RWPE2 (cell line): ENCODE measurements around the gene PRMT6.
"Not testable (repeated sequence)": the region's sequence is repeated elsewhere in the genome, so short reads cannot be mapped to it uniquely, and the experiment has no call there.

Experiments
- ATAC-seq: fragments of 200-7000 bp; cut with Tn5 transposase; 3 replicates; pipeline ENCODE4 v1.9.1; 2021; ENCODE audit warnings: low read depth
- DNase-seq: peaks from one replicate; pipeline ENCODE4 v3.0.0-alpha.2; 2020; ENCODE audit warnings: low spot score
- H3K27ac ChIP-seq: fragments of 450-650 bp; 2 replicates; pipeline ENCODE4 v1.5.1; 2017; ENCODE audit warnings: mild to moderate bottlenecking; ENCODE audit not compliant: poor library complexity, severe bottlenecking
- H3K27me3 ChIP-seq: fragments of 250-450 bp; sonication (Bioruptor Pico); 2 replicates; pipeline ENCODE4 v1.5.1; 2021; ENCODE audit warnings: mild to moderate bottlenecking, moderate library complexity; ENCODE audit not compliant: insufficient read depth, poor library complexity, severe bottlenecking
- H3K36me3 ChIP-seq: fragments of 250-450 bp; sonication (Bioruptor Pico); 2 replicates; pipeline ENCODE4 v1.5.1; 2020; ENCODE audit warnings: low read depth, mild to moderate bottlenecking, moderate library complexity
- H3K4me1 ChIP-seq: fragments of 250-450 bp; sonication (Bioruptor Pico); 2 replicates; pipeline ENCODE4 v1.5.1; 2021; ENCODE audit warnings: mild to moderate bottlenecking, moderate library complexity; ENCODE audit not compliant: insufficient read depth, poor library complexity, severe bottlenecking
- H3K4me3 ChIP-seq: fragments of 250-450 bp; sonication (Bioruptor Pico); 2 replicates; pipeline ENCODE4 v1.5.1; 2021; ENCODE audit warnings: mild to moderate bottlenecking, moderate library complexity; ENCODE audit not compliant: severe bottlenecking
- H3K9me3 ChIP-seq: fragments of 250-450 bp; sonication (Bioruptor Pico); 2 replicates; pipeline ENCODE4 v1.5.1; 2021; ENCODE audit warnings: mild to moderate bottlenecking, moderate library complexity; ENCODE audit not compliant: severe bottlenecking
- CTCF ChIP-seq: fragments of 450-650 bp; IDR thresholded peaks from one replicate; pipeline ENCODE4 v1.5.1; 2017; ENCODE audit warnings: mild to moderate bottlenecking, moderate library complexity; ENCODE audit not compliant: poor library complexity, severe bottlenecking

The PRMT6 gene

GRCh38 chr1:107019166-107019565, 37.3 kb upstream of the PRMT6 start:
- no peaks in the 10 kb centered on the region for H3K36me3 ChIP-seq
- ATAC-seq (peak; percentile 70; the same call in 2 of the 3 replicates), DNase-seq (no peak)
- no peaks in the 10 kb centered on the region for H3K4me1 ChIP-seq
- H3K4me3 ChIP-seq, result no peak overlapping the region
- TF ChIP-seq CTCF, result no peak
- no peak overlapping the region for H3K27ac ChIP-seq
- no peaks in the 10 kb centered on the region for H3K9me3 ChIP-seq
- no peaks in the 10 kb centered on the region for H3K27me3 ChIP-seq

- not testable (repeated sequence) for H3K4me3 ChIP-seq, H3K4me1 ChIP-seq, H3K27me3 ChIP-seq, ATAC-seq, H3K36me3 ChIP-seq, DNase-seq, H3K27ac ChIP-seq, H3K9me3 ChIP-seq
Observed at GRCh38 chr1:107038874-107039273, 17.6 kb upstream of the PRMT6 start.

- DNase-seq, H3K4me3 ChIP-seq, H3K36me3 ChIP-seq, ATAC-seq, H3K9me3 ChIP-seq, H3K4me1 ChIP-seq, H3K27me3 ChIP-seq, H3K27ac ChIP-seq: not testable (repeated sequence)
Observed at GRCh38 chr1:107044310-107045220, 11.9 kb upstream of the PRMT6 start.

GRCh38 chr1:107047602-107048001, 8.9 kb upstream of the PRMT6 start:
- Histone ChIP-seq H3K36me3 (no peaks in the 10 kb centered on the region), H3K9me3 (no peaks in the 10 kb centered on the region), H3K4me3 (no peak overlapping the region), H3K4me1 (no peaks in the 10 kb centered on the region), H3K27ac (no peak overlapping the region), H3K27me3 (no peaks in the 10 kb centered on the region)
- ATAC-seq, result no peak
- DNase-seq, result no peak
- peak; percentile 30 for TF ChIP-seq CTCF

GRCh38 chr1:107048241-107048640, 8.2 kb upstream of the PRMT6 start:
- H3K4me1 ChIP-seq, result no peaks in the 10 kb centered on the region
- no peaks in the 10 kb centered on the region for H3K27me3 ChIP-seq
- no peaks in the 10 kb centered on the region for H3K9me3 ChIP-seq
- TF ChIP-seq CTCF, result no peak
- no peak overlapping the region for H3K4me3 ChIP-seq
- H3K27ac ChIP-seq, result no peak overlapping the region
- H3K36me3 ChIP-seq, result no peaks in the 10 kb centered on the region
- no peak for ATAC-seq
- DNase-seq, result no peak

- H3K4me3 ChIP-seq, result no peak overlapping the region
- ATAC-seq (no peak), DNase-seq (no peak)
- no peaks in the 10 kb centered on the region for H3K4me1 ChIP-seq
- no peaks in the 10 kb centered on the region for H3K36me3 ChIP-seq
- H3K9me3 ChIP-seq, result no peaks in the 10 kb centered on the region
- H3K27ac ChIP-seq, result no peak overlapping the region
- H3K27me3 ChIP-seq, result no peaks in the 10 kb centered on the region
- no peak for TF ChIP-seq CTCF
Observed at GRCh38 chr1:107051266-107051665, 5.2 kb upstream of the PRMT6 start.

GRCh38 chr1:107055919-107056425, 502 bp upstream of the PRMT6 start:
- H3K4me1 ChIP-seq, result peaks cover 15% of the 10 kb centered on the region
- H3K9me3 ChIP-seq, H3K27me3 ChIP-seq, H3K36me3 ChIP-seq, ATAC-seq, DNase-seq: not testable (repeated sequence)
- peak overlapping the region; percentile 28 for H3K27ac ChIP-seq
- peak overlapping the region; percentile 79 for H3K4me3 ChIP-seq
